Effector memory CD4-positive, alpha-beta T cell (primary cell): ENCODE data around the gene ARMCX4.

Experiments used
- DNase-seq, 3 donors: peaks; one replicate each; pipeline ENCODE4 v3.0.0-alpha.2; 2020
- H3K27ac ChIP-seq: 2 replicates; pipeline ENCODE4 v1.7.0; 2013; ENCODE audit warnings: mild to moderate bottlenecking, low read length, moderate library complexity; ENCODE audit not compliant: insufficient read depth, poor library complexity, severe bottlenecking
- H3K27me3 ChIP-seq: replicated peaks from 2 replicates; pipeline ENCODE4 v1.7.0; 2013; ENCODE audit warnings: mild to moderate bottlenecking, low read length; ENCODE audit not compliant: insufficient read depth, control insufficient read depth, poor library complexity, severe bottlenecking
- H3K36me3 ChIP-seq: 2 replicates; pipeline ENCODE4 v1.7.0; 2013; ENCODE audit warnings: mild to moderate bottlenecking, low read length, moderate library complexity; ENCODE audit not compliant: control insufficient read depth, insufficient read depth
- H3K4me1 ChIP-seq: 2 replicates; pipeline ENCODE4 v1.7.0; 2013; ENCODE audit warnings: low read length, mild to moderate bottlenecking; ENCODE audit not compliant: control insufficient read depth, insufficient read depth, poor library complexity, severe bottlenecking
- H3K4me3 ChIP-seq: 2 replicates; pipeline ENCODE4 v1.7.0; 2013; ENCODE audit warnings: low read length, low read depth, mild to moderate bottlenecking; ENCODE audit not compliant: insufficient read depth, poor library complexity, severe bottlenecking
- H3K9me3 ChIP-seq: 2 replicates; pipeline ENCODE4 v1.7.0; 2013; ENCODE audit warnings: mild to moderate bottlenecking, low read length, moderate library complexity; ENCODE audit not compliant: control insufficient read depth
- total RNA-seq, 3 donors: gene quantifications; one replicate each; lab custom pipeline; 2026; lab: John Stamatoyannopoulos, UW

The ARMCX4 gene
- 8.0 to 10.6 (median 9.6) reads per million in 3 donors for total RNA-seq

DNA sequence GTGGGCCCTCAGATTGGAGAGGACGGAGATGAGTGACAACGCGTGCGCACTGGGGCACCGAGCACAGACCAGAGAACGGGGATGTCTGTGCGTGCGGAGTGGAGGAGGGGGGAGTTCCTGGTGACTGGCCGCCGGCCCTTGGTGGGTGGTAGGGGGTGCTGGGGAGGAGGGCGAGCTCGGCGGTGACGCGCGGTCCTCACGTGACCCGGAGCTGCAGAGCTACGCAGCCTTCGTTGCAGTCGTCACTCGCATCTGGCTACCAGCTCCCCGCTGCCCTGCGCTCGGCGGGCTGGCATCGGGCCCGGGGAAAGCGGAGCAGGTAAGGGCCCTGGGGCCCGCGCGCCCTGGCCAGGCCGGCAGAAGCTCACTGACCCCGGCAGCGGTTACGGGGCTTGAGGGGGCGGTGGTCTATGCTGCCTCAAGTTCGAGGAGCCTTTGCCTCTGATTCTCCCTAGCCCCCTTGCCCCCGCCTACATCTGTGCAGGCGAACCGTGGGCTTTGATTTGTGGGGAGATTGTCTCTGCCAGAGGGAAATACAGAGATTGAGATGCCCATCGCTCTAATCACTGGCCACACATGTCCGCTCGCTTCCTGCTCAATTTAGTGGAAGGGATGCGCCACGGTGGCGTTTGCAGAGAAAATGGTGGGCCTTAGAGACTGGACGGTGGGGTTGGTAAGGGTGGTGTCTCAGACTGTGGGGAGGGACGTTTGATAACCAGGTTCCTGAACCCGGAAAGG is at the start of gene ARMCX4:
TSS of gene ARMCX4 (plus strand) at position 245 of the 738 bp plus-strand sequence. CDS start 3,134 bp downstream, outside the sequence.
- DNase-seq = peak in 1 of 3 donors; percentile 9
- H3K27me3 ChIP-seq = no peaks in the 10 kb centered on the region
- no peaks in the 10 kb centered on the region for H3K9me3 ChIP-seq
- H3K27ac ChIP-seq = peak within 1 kb of the TSS; percentile 37
- no peaks in the 10 kb centered on the region for H3K4me1 ChIP-seq
- peak within 1 kb of the TSS; percentile 25 for H3K4me3 ChIP-seq
- H3K36me3 ChIP-seq = no peaks in the 10 kb centered on the region

DNA sequence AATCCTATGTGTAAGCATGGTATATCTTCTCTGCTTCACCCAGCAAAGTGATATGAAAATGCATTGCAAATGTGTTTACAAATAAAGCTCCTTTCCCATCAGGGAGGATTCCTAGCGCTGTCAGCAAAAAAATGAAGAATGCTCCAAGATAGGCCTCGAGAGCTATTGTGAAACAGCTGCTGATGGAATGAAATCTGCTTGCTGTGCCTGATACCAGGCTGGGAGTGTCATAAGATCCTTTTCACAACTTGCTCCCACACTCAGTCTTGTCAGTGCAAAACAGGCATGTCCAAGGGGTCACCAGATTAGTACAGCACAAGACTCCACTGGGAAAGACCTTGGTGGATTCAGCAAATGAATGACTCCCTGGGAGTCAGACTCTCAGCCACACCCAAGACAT is 43.2 kb upstream of the ARMCX4 start:
- no peaks in the 10 kb centered on the region for H3K4me1 ChIP-seq
- no peaks in the 10 kb centered on the region for H3K27me3 ChIP-seq
- no peaks in the 10 kb centered on the region for H3K36me3 ChIP-seq
- no peak for DNase-seq
- H3K9me3 ChIP-seq = no peaks in the 10 kb centered on the region
- no peak overlapping the region for H3K27ac ChIP-seq
- H3K4me3 ChIP-seq = no peak overlapping the region

DNA sequence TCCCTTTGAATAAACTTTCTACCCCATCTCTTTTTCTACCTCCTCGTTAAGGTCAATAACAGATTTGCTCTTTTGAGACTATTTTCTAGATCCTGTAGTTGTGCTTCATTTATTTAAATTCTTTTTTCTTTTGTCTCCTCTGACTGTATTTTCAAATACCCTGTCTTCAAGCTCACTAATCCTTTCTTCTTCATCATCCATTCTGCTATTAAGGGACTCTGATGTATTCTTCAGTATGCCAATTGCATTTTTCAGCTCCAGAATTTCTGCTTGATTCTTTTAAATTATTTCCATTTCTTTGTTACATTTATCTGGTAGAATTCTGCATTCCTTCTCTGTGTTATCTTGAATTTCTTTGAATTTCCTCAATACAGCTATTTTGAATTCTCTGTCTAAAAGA is 36.0 kb upstream of the ARMCX4 start:
- Histone ChIP-seq H3K36me3 (no peaks in the 10 kb centered on the region), H3K27me3 (no peaks in the 10 kb centered on the region), H3K9me3 (no peaks in the 10 kb centered on the region), H3K4me3 (no peak overlapping the region), H3K27ac (no peak overlapping the region), H3K4me1 (no peaks in the 10 kb centered on the region)
- DNase-seq = no peak

- H3K4me3 ChIP-seq = no peak overlapping the region
- H3K4me1 ChIP-seq = no peaks in the 10 kb centered on the region
- H3K36me3 ChIP-seq = no peaks in the 10 kb centered on the region
- no peak overlapping the region for H3K27ac ChIP-seq
- no peaks in the 10 kb centered on the region for H3K9me3 ChIP-seq
- no peaks in the 10 kb centered on the region for H3K27me3 ChIP-seq
- DNase-seq = no peak
These were observed 35.2 kb upstream of the ARMCX4 start for GRCh38 chrX:101450085-101450484.

DNA sequence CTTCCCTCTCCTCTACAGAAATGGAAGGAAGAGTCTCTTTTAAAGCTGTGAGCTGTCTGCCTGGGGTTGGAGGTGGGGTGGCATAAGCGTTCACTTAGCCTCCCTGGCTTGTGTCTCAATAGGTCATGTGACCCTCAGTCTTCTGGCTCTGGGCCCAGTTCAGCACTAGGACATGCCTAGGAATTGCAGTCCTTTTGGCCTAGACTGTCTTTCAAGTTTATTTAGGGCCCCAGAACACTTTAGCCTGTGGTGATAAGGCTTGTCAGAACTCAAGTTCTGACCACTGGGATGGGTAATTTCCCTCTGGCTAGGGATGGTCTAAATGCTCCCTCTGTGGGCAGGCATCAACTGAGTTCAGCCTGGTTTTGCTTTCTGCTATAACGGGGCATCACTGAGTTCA is 34.3 kb upstream of the ARMCX4 start:
- no peaks in the 10 kb centered on the region for H3K36me3 ChIP-seq
- H3K27me3 ChIP-seq = no peaks in the 10 kb centered on the region
- DNase-seq = no peak
- H3K9me3 ChIP-seq = no peaks in the 10 kb centered on the region
- no peaks in the 10 kb centered on the region for H3K4me1 ChIP-seq
- H3K27ac ChIP-seq = no peak overlapping the region
- no peak overlapping the region for H3K4me3 ChIP-seq

DNA sequence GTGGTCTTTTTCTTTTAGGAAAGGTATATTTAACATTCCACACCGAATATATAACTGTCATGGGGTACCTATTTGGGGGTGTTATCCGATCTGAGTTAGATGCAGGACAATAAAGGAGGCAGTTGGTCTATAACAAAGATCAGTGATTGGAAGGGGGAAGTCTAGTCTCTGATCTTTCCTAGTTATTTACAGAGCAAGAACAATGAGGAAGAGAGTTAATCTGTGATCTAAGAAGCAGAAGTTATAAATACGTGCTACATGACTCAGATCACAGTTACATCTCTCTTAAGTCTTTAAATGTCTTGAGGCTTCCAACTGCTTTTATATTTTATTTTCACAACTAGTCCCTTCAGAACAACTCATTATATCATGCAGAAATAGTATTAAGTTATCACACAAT is 33.2 kb upstream of the ARMCX4 start:
- H3K9me3 ChIP-seq = no peaks in the 10 kb centered on the region
- no peak overlapping the region for H3K4me3 ChIP-seq
- no peak for DNase-seq
- H3K36me3 ChIP-seq = no peaks in the 10 kb centered on the region
- no peak overlapping the region for H3K27ac ChIP-seq
- H3K4me1 ChIP-seq = no peaks in the 10 kb centered on the region
- H3K27me3 ChIP-seq = no peaks in the 10 kb centered on the region

- no peaks in the 10 kb centered on the region for H3K4me1 ChIP-seq
- H3K4me3 ChIP-seq = no peak overlapping the region
- H3K9me3 ChIP-seq = no peaks in the 10 kb centered on the region
- H3K36me3 ChIP-seq = no peaks in the 10 kb centered on the region
- H3K27me3 ChIP-seq = no peaks in the 10 kb centered on the region
- no peak overlapping the region for H3K27ac ChIP-seq
- DNase-seq = no peak
These were observed 24.6 kb upstream of the ARMCX4 start for GRCh38 chrX:101460669-101461068.

DNA sequence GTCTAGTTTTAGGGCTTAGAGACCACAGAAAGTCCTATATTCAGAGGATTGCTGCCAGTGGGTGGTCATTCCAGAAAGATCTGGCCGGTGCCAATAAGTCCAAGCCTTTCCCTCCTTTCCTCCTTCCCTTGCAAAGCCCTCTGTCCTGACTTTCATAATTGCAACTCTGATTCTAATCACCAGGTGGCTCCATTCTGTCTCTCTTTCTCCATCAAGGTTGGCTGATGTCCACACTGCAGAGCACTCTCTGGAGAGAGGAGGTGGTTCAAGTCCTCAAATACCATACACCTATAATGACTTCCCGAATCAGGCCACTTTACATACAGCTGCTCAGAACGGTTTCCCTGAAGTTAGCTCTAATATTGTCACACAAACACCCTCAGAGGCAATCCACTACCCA is 22.4 kb upstream of the ARMCX4 start:
- Histone ChIP-seq H3K27ac (no peak overlapping the region), H3K4me3 (no peak overlapping the region), H3K9me3 (no peaks in the 10 kb centered on the region), H3K4me1 (no peaks in the 10 kb centered on the region), H3K36me3 (no peaks in the 10 kb centered on the region), H3K27me3 (no peaks in the 10 kb centered on the region)
- no peak for DNase-seq

DNA sequence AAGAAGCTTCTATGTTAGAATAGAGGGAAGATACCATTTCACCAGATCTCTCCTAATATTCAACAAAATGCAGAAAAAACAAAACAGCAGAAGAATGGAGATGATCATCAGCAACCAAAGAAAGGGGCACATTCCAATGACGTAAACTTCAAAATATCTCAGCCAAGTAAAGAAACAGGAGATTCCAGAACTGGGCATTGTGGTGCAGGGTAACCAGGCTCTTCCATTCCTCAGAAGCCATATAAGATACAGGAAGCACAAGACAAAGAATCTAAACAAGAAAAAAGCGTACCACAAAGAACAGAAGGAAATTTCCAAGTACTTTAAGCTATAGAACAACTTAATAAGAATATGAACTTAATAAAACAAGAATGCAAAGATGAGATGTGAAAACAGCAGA is 6.9 kb upstream of the ARMCX4 start:
- H3K27ac ChIP-seq = no peak overlapping the region
- H3K4me1 ChIP-seq = no peaks in the 10 kb centered on the region
- H3K4me3 ChIP-seq = no peak overlapping the region
- no peaks in the 10 kb centered on the region for H3K9me3 ChIP-seq
- no peaks in the 10 kb centered on the region for H3K36me3 ChIP-seq
- DNase-seq = no peak
- no peaks in the 10 kb centered on the region for H3K27me3 ChIP-seq

DNA sequence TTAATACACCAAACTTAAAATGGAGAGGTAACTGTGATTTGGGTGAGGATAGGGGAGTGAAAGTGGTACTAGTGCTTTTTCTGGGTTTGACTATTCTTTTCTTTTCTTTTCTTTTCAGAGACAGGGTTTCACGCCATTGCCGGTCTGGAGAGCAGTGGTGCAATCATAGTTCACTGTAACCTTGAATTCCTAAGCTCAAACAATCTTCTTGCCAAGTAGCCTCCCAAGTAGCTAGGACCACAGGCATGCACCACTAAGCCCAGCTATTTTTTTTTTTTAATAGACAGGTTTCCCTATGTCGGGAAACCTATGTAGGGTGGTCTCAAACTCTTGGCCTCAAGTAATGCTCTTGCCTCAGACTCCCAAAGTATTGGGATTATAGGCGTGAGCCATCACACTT is 3.0 kb upstream of the ARMCX4 start:
- Histone ChIP-seq H3K4me3 (no peak overlapping the region), H3K9me3 (no peaks in the 10 kb centered on the region)

More for the DNA sequence above, 3.0 kb upstream of the ARMCX4 start:
- Histone ChIP-seq H3K36me3 (no peaks in the 10 kb centered on the region), H3K27ac (no peak overlapping the region), H3K27me3 (no peaks in the 10 kb centered on the region), H3K4me1 (no peaks in the 10 kb centered on the region)
- no peak for DNase-seq
